Transverse colon (tissue), 4 donors: ENCODE results near the gene ALPG.

Experiments
- POLR2A ChIP-seq: fragments of 450-650 bp; IDR thresholded peaks from one replicate; pipeline ENCODE4 v1.6.1; 2016; ENCODE audit warnings: antibody characterized with exemption, mild to moderate bottlenecking, moderate library complexity
- POLR2AphosphoS5 ChIP-seq, 3 donors: sonication (generic); formaldehyde crosslinking; IDR thresholded peaks; one replicate each; pipeline ENCODE4 v1.6.1; 2016; ENCODE audit warnings: antibody characterized with exemption in 3 of 3
- TF ChIP-seq, protein P1 (sequence below), 5 experiments: fragments of 200-600 bp in 3 of 5; fragments of 450-650 bp in 2 of 5; sonication (generic) in 3 of 5; IDR thresholded peaks; 1 replicate in 2 of 5; 2 replicates in 3 of 5; pipeline ENCODE4 v1.5.1; 2016 to 2017; ENCODE audit warnings: antibody characterized with exemption in 5 of 5, inconsistent platforms in 3 of 5, mild to moderate bottlenecking in 2 of 5, moderate library complexity in 1 of 5

DNA sequence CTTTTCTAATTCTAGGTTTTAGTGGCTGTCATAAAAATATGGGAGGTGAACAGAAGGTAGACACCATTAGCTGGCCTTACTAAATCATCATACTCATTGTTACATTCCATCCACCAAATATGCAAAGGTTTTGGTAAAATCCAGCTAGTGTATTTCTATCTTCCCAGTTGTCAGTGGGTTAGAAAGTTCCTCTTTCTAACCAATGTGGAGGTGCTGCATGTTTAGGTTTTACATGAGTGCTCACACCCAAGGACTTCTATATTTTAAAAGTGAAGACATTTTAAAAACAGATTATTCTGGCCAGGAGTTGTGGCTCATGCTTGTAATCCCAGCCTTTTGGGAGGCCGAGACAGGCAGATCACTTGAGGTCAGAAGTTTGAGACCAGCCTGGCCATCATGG, 22.2 kb upstream of the ALPG start:
- no peak for TF ChIP-seq POLR2AphosphoS5 (IDR thresholded peaks at IDR 0.05)
- TF ChIP-seq POLR2A, result no peak
- TF ChIP-seq, protein P1, sequence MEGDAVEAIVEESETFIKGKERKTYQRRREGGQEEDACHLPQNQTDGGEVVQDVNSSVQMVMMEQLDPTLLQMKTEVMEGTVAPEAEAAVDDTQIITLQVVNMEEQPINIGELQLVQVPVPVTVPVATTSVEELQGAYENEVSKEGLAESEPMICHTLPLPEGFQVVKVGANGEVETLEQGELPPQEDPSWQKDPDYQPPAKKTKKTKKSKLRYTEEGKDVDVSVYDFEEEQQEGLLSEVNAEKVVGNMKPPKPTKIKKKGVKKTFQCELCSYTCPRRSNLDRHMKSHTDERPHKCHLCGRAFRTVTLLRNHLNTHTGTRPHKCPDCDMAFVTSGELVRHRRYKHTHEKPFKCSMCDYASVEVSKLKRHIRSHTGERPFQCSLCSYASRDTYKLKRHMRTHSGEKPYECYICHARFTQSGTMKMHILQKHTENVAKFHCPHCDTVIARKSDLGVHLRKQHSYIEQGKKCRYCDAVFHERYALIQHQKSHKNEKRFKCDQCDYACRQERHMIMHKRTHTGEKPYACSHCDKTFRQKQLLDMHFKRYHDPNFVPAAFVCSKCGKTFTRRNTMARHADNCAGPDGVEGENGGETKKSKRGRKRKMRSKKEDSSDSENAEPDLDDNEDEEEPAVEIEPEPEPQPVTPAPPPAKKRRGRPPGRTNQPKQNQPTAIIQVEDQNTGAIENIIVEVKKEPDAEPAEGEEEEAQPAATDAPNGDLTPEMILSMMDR (IDR thresholded peaks at IDR 0.05), result no peak
